ENCODE measurements around the gene RHBDF1.

GRCh38 chr16:83781-84615 is 11.6 kb upstream of the RHBDF1 start:
- TF ChIP-seq PBX3 (IDR thresholded peaks at IDR 0.05) (no peak), RXRA (IDR thresholded peaks at IDR 0.05; ENCODE audit: borderline replicate concordance, low read depth) (no peak), CTCF (IDR thresholded peaks at IDR 0.05) (peak; percentile 20; the same call in 1 of the 2 replicates), POLR2AphosphoS5 (IDR thresholded peaks at IDR 0.05; ENCODE audit: low read depth, low read length) (no peak), USF1 (IDR thresholded peaks at IDR 0.05; ENCODE audit: borderline replicate concordance, low read depth) (no peak)

All from SK-N-SH (cell line).